Uterus (tissue), 4 donors: Measurements from ENCODE around the gene NAA20. TPM values are rescaled to one million over a fixed set of nuclear protein-coding genes. Genes with fewer than 3 reads are reported as not detected.

Source experiments
- DNase-seq, 2 donors: peaks; one replicate each; pipeline ENCODE4 v3.0.0-alpha.2; 2019 to 2020
- H3K27ac ChIP-seq, 2 donors: fragments of 200-600 bp; sonication (generic); 1 replicate in 1 of 2; 2 replicates in 1 of 2; pipeline ENCODE4 v1.5.1; 2016 to 2018
- H3K27me3 ChIP-seq, 2 donors: fragments of 200-600 bp; sonication (generic); one replicate each; pipeline ENCODE4 v1.5.1; 2018 to 2019; ENCODE audit warnings: control low read depth in 1 of 2
- H3K36me3 ChIP-seq, 2 donors: fragments of 200-600 bp; sonication (generic); one replicate each; pipeline ENCODE4 v1.5.1; 2019; ENCODE audit warnings: control low read depth in 1 of 2
- H3K4me1 ChIP-seq, 2 donors: fragments of 200-600 bp; sonication (generic); one replicate each; pipeline ENCODE4 v1.5.1; 2018 to 2019; ENCODE audit warnings: control low read depth in 1 of 2
- H3K4me3 ChIP-seq, 2 donors: fragments of 200-600 bp; sonication (generic); 1 replicate in 1 of 2; 2 replicates in 1 of 2; pipeline ENCODE4 v1.5.1; 2018 to 2019; ENCODE audit warnings: mild to moderate bottlenecking in 1 of 2
- H3K9me3 ChIP-seq, 2 donors: fragments of 200-600 bp; sonication (generic); one replicate each; pipeline ENCODE4 v1.5.1; 2019; ENCODE audit warnings: control low read depth in 1 of 2
- POLR2A ChIP-seq, 2 donors: fragments of 450-650 bp; IDR thresholded peaks; one replicate each; pipeline ENCODE4 v1.6.1; 2016; ENCODE audit warnings: antibody characterized with exemption in 2 of 2, mild to moderate bottlenecking in 1 of 2, moderate library complexity in 1 of 2
- intact Hi-C: fragments of 100-400 bp; cut with DNase I; formaldehyde crosslinking; loops from one replicate; pipeline ENCODE4 v1.15.1; 2023; ENCODE audit warnings: low total_unique reads
- total RNA-seq, 4 donors: library from RNA; depleted of rRNA in 3 of 4; stranded (reverse); fragments of >200 nt in 3 of 4; gene quantifications; one replicate each; pipeline versions ENCODE4 v1.1.0 to v1.2.4, GENCODE V29; 2014 to 2023
- TF ChIP-seq, protein P1 (sequence below), 4 experiments: fragments of 200-600 bp in 2 of 4; fragments of 450-650 bp in 2 of 4; sonication (generic) in 2 of 4; IDR thresholded peaks; one replicate each; pipeline ENCODE4 v1.5.1; 2016 to 2019; ENCODE audit warnings: antibody characterized with exemption in 4 of 4, mild to moderate bottlenecking in 2 of 4, moderate library complexity in 1 of 4
- donor health status: DM: yes; HTN: yes; CAD: no.

Gene NAA20
- total RNA-seq, 4 donors from 2014 or later: 24.7 to 55.7 (median 35.2) TPM

DNA sequence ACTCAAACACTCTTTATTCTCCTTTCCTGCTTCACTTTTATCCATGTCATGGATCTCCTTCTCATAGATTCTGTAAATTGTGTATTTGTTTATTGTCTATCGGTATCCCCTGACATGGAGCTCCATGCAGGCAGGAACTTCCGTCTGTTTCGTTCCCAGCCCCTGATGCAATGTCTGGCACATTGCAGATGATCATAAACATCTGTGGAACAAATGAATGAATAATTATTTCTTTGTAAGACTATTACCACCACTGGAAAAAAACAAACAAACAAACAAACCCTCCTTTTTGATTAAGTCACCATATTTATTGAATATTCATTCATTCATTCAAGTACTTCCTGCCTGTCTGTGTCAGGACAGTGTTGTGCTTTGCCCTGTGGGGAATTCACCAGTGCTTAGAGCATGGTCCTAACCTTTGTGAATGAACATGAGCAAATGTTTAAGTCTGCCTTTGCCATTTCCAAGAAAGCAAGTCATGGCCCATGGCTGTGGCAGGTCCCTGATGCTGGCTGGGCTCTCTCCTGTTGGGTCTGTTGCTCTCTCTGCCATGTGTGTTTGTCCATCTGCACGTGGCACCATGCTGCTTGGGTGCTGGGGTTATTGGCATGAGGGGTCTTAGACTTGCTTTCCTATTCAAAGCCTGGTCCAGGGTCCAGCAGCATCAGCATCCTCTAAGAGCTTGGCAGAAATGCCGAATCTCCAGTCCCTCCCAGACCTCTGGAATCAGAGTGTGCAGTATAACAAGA, 47.5 kb upstream of the NAA20 start:
- no peak for DNase-seq
- no peak overlapping the region for H3K4me3 ChIP-seq
- H3K9me3 ChIP-seq: no peaks in the 10 kb centered on the region
- no peak overlapping the region for H3K27ac ChIP-seq
- intact Hi-C loops: no loop called here
- TF ChIP-seq, protein P1, sequence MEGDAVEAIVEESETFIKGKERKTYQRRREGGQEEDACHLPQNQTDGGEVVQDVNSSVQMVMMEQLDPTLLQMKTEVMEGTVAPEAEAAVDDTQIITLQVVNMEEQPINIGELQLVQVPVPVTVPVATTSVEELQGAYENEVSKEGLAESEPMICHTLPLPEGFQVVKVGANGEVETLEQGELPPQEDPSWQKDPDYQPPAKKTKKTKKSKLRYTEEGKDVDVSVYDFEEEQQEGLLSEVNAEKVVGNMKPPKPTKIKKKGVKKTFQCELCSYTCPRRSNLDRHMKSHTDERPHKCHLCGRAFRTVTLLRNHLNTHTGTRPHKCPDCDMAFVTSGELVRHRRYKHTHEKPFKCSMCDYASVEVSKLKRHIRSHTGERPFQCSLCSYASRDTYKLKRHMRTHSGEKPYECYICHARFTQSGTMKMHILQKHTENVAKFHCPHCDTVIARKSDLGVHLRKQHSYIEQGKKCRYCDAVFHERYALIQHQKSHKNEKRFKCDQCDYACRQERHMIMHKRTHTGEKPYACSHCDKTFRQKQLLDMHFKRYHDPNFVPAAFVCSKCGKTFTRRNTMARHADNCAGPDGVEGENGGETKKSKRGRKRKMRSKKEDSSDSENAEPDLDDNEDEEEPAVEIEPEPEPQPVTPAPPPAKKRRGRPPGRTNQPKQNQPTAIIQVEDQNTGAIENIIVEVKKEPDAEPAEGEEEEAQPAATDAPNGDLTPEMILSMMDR (IDR thresholded peaks at IDR 0.05): no peak
- no peak for TF ChIP-seq POLR2A (IDR thresholded peaks at IDR 0.05)
- H3K4me1 ChIP-seq: peaks cover 5 to 7% of the 10 kb centered on the region in 2 donors
- H3K36me3 ChIP-seq: no peaks in the 10 kb centered on the region
- no peaks in the 10 kb centered on the region for H3K27me3 ChIP-seq

DNA sequence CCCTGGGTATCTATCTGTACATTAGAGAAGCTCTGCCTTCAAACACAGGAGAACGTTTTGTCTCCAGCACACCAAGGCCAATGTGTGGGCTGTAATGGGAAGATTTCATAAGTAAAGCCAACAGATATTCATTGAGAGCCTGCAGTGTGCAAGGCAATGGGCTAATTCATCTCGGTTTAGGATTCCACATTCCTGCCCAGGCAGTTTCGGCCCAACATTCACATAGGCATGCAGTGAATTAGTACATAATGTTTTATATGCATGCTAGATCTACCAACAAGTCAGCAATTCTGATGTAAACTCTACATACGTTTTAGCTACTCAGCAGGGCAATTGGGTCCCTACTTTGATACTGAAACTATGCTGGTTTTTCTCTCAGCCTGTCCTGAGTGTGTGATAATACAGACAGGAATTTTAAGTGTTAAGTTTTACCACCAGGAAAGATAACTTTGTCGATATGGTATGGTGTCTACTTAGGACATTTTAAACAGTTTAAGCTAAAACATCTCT, 46.9 kb upstream of the NAA20 start:
- H3K36me3 ChIP-seq: no peaks in the 10 kb centered on the region
- no peak overlapping the region for H3K27ac ChIP-seq
- DNase-seq: no peak
- H3K27me3 ChIP-seq: no peaks in the 10 kb centered on the region
- intact Hi-C loops: no loop called here
- no peak for TF ChIP-seq POLR2A (IDR thresholded peaks at IDR 0.05)
- TF ChIP-seq, protein P1 (IDR thresholded peaks at IDR 0.05): no peak
- peaks cover 5 to 7% of the 10 kb centered on the region in 2 donors for H3K4me1 ChIP-seq
- no peak overlapping the region for H3K4me3 ChIP-seq
- H3K9me3 ChIP-seq: no peaks in the 10 kb centered on the region

DNA sequence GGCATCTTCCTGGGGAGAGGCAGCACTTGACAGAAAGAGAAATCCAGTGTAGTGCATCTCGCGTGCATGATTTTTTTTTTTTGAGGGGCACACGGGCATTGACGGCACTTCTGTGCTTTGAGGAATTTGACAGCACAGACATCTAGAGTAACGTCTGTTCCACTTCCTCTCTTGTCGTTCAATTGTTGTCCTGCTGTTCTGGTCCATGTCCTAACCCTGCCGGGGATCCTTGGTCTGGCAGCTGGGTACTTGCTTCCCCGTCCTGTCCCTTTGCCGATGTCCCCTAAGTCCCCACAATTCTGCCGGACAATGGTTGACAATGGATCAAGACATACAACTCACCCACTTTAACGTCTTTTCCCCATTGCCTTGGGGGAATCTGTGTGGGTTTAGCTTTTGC, 46.0 kb upstream of the NAA20 start:
- no peak overlapping the region for H3K27ac ChIP-seq
- H3K27me3 ChIP-seq: no peaks in the 10 kb centered on the region
- intact Hi-C loops: no loop called here
- H3K36me3 ChIP-seq: no peaks in the 10 kb centered on the region
- no peak for TF ChIP-seq POLR2A (IDR thresholded peaks at IDR 0.05)
- TF ChIP-seq, protein P1 (IDR thresholded peaks at IDR 0.05): no peak
- no peak for DNase-seq
- peaks cover 5 to 7% of the 10 kb centered on the region in 2 donors for H3K4me1 ChIP-seq
- H3K4me3 ChIP-seq: no peak overlapping the region
- no peaks in the 10 kb centered on the region for H3K9me3 ChIP-seq

DNA sequence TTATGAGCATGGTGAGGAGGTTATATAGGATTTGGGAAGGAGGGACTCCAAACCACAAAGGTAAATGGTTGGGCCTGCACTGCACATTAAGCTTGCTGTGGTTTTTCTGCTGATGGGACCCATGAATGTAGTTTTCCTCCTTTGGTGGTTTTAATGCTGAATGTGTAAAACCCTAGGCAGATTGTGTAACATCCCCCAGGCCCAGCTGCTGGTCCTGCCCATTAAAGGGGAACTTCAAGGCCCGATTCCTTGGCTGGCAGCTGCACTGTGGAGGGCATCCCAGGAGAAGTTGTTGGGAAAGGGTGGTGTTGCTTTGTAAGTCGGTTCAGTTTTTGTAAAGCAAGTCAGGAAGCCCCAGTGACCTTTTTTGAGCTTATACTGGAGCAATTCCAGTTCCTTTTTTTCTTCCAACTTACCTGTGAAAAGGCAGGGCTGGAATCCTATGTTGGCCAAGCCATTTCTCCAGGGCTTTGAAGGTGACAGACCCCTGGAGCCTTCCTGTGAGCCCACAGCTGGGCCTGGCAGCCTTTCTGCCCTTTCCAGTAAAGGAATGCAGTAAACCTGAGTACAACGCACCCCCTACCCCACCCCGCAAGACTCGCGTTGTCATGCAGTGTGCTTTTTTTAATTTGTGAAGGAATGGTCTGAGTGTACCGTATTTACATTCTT, 43.1 kb upstream of the NAA20 start:
- Histone ChIP-seq H3K36me3 (no peaks in the 10 kb centered on the region), H3K27ac (peak overlapping the region; percentile 87 to 96), H3K4me3 (no peak overlapping the region), H3K9me3 (no peaks in the 10 kb centered on the region), H3K27me3 (no peaks in the 10 kb centered on the region), H3K4me1 (peaks cover 5 to 7% of the 10 kb centered on the region in 2 donors)
- TF ChIP-seq, protein P1 (IDR thresholded peaks at IDR 0.05): no peak
- TF ChIP-seq POLR2A (IDR thresholded peaks at IDR 0.05): no peak
- intact Hi-C loops: no loop called here
- DNase-seq: peak; percentile 64 to 79
